Measurements from ENCODE around the gene ALPP.

DNA sequence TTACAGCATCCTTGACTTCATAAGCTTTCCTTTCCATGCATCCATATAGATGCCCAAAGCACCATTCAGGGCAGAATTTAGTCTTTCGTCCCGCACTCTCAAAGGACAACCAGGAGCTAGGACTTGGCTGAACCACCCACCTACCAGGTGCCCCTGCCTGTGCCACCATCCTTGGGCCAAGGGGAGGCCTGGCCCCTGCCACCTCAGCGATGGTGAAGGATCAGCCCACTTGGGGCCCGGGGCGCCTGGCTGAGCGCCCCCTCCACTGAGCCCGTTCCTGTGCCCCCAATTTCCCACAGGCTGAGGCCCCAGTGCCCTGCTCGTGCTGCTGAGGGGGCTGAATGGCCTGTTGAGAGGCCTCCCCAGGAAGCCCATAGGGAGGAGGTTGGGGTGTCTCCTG is 33.3 kb upstream of the ALPP start:
- no peak for TF ChIP-seq YY1 (IDR thresholded peaks at IDR 0.05; ENCODE audit: insufficient read depth, insufficient read length)
- no peak for TF ChIP-seq ZNF274 (IDR thresholded peaks at IDR 0.05; ENCODE audit: low read depth, low read length)

Measured in NT2/D1 (cell line).